ENCODE data around the gene GLB1L.

- TF ChIP-seq CTCF (IDR thresholded peaks at IDR 0.05) (no peak), ZFX (IDR thresholded peaks at IDR 0.05; ENCODE audit: borderline replicate concordance) (no peak)
These were observed 42.5 kb upstream of the GLB1L start for GRCh38 chr2:219287580-219288265.

All from 22Rv1 (cell line).